LNCAP (cell line): ENCODE data around the gene COL23A1.

ENCODE experiments used
- CTCF ChIP-seq: fragments of 450-650 bp; IDR thresholded peaks from 2 replicates; pipeline ENCODE4 v1.5.1; 2017; ENCODE audit warnings: mild to moderate bottlenecking

COL23A1 gene

GRCh38 chr5:178273665-178274541, 316.3 kb downstream of the COL23A1 start:
- TF ChIP-seq CTCF, result no peak

- TF ChIP-seq CTCF, result no peak
These were observed 317.2 kb downstream of the COL23A1 start for GRCh38 chr5:178273041-178273440.

- no peak for TF ChIP-seq CTCF
These were observed 317.6 kb downstream of the COL23A1 start for GRCh38 chr5:178272591-178272990.

GRCh38 chr5:178271726-178272479, 318.3 kb downstream of the COL23A1 start:
- TF ChIP-seq CTCF, result no peak

- no peak for TF ChIP-seq CTCF
These were observed 319.0 kb downstream of the COL23A1 start for GRCh38 chr5:178271231-178271630.

- no peak for TF ChIP-seq CTCF
These were observed 320.7 kb downstream of the COL23A1 start for GRCh38 chr5:178269499-178269898.

- TF ChIP-seq CTCF, result no peak
These were observed 322.3 kb downstream of the COL23A1 start for GRCh38 chr5:178267876-178268275.
